NCI-H2227 (cell line): ENCODE measurements around the gene TAF1C.

Experiments used
- DNase-seq: peaks from one replicate; lab custom pipeline; 2025; ENCODE audit not compliant: unreplicated experiment; lab: John Stamatoyannopoulos, UW

The TAF1C gene

GRCh38 chr16:84184775-84185174, 2.1 kb downstream of the TAF1C start:
- no peak for DNase-seq

GRCh38 chr16:84183911-84184591, 2.8 kb downstream of the TAF1C start:
- DNase-seq = no peak

- DNase-seq = no peak
These were observed 3.3 kb downstream of the TAF1C start for GRCh38 chr16:84183572-84183875.

- DNase-seq = no peak
These were observed 3.9 kb downstream of the TAF1C start for GRCh38 chr16:84182680-84183571.

- DNase-seq = no peak
These were observed 4.8 kb downstream of the TAF1C start for GRCh38 chr16:84182104-84182503.

GRCh38 chr16:84181144-84181915, 5.5 kb downstream of the TAF1C start:
- DNase-seq = no peak

- DNase-seq = no peak
These were observed 6.2 kb downstream of the TAF1C start for GRCh38 chr16:84180519-84181140.

- DNase-seq = no peak
These were observed 7.1 kb downstream of the TAF1C start for GRCh38 chr16:84179612-84180320.

- no peak for DNase-seq
These were observed 7.8 kb downstream of the TAF1C start for GRCh38 chr16:84178892-84179611.

GRCh38 chr16:84178146-84178765, 8.6 kb downstream of the TAF1C start:
- no peak for DNase-seq

GRCh38 chr16:84177741-84178073, 9.2 kb downstream of the TAF1C start:
- DNase-seq = no peak

- no peak for DNase-seq
These were observed 10.4 kb downstream of the TAF1C start for GRCh38 chr16:84176192-84177053.

GRCh38 chr16:84175350-84176081, 11.3 kb downstream of the TAF1C start:
- no peak for DNase-seq

GRCh38 chr16:84174396-84174795, 12.5 kb downstream of the TAF1C start:
- no peak for DNase-seq

- no peak for DNase-seq
These were observed 17.0 kb downstream of the TAF1C start for GRCh38 chr16:84169765-84170310.

- DNase-seq = no peak
These were observed 19.8 kb downstream of the TAF1C start for GRCh38 chr16:84166796-84167695.

GRCh38 chr16:84165746-84166145, 21.1 kb downstream of the TAF1C start:
- no peak for DNase-seq
